Panc1 (cell line): ENCODE measurements around the gene NINL. TPM values are rescaled to one million over a fixed set of nuclear protein-coding genes. Genes with fewer than 3 reads are reported as not detected.

Experiments used
- ATAC-seq: fragments of 200-7000 bp; cut with Tn5 transposase; 2 replicates; pipeline ENCODE4 v1.9.1; 2020; ENCODE audit warnings: mild to moderate bottlenecking, moderate library complexity
- BruUV-seq: library from RNA; stranded (reverse); fragments of 400-500 nt; replicated peaks from 2 replicates; lab custom pipeline; 2021; lab: Mats Ljungman, UMichigan
- CTCF ChIA-PET: fragments of 300-600 bp; sonication (Branson Sonifier 250); formaldehyde crosslinking; loops from one replicate; lab custom pipeline; 2022; ENCODE audit warnings: antibody characterized with exemption; lab: Charles Lee
- POLR2A ChIA-PET: fragments of 300-600 bp; sonication (Branson Sonifier 250); formaldehyde crosslinking; loops from one replicate; lab custom pipeline; 2022; ENCODE audit warnings: antibody characterized with exemption; lab: Charles Lee
- DNase-seq: peaks from one replicate; pipeline ENCODE4 v3.0.0-alpha.2; 2010; ENCODE audit warnings: low read depth, low spot score
- H3K27ac ChIP-seq: 2 replicates; pipeline ENCODE4 v1.5.1; 2011; ENCODE audit warnings: mild to moderate bottlenecking, low read length, inconsistent platforms
- H3K27me3 ChIP-seq: fragments of 200-500 bp; sonication (Bioruptor generic); 2 replicates; pipeline ENCODE4 v1.6.0; 2014; ENCODE audit warnings: low read length, inconsistent platforms; ENCODE audit not compliant: control insufficient read depth, insufficient read depth
- H3K36me3 ChIP-seq: fragments of 200-500 bp; sonication (Bioruptor generic); 2 replicates; pipeline ENCODE4 v1.5.1; 2014; ENCODE audit warnings: inconsistent platforms, mild to moderate bottlenecking, low read length, moderate library complexity; ENCODE audit not compliant: control insufficient read depth, insufficient read depth
- H3K4me1 ChIP-seq: 2 replicates; pipeline ENCODE4 v1.5.1; 2011; ENCODE audit warnings: inconsistent platforms, mild to moderate bottlenecking, low read length, moderate library complexity; ENCODE audit not compliant: control insufficient read depth, insufficient read depth
- H3K4me3 ChIP-seq, 2 experiments: 2 replicates each; pipeline ENCODE4 v1.5.1; 2011 to 2012; ENCODE audit warnings: low read depth in 2 of 2, low read length in 2 of 2, mild to moderate bottlenecking in 2 of 2, inconsistent platforms in 1 of 2, moderate library complexity in 1 of 2
- H3K9me3 ChIP-seq: fragments of 200-500 bp; sonication (Bioruptor generic); 2 replicates; pipeline ENCODE4 v1.5.1; 2014; ENCODE audit warnings: low read depth, mild to moderate bottlenecking, inconsistent platforms, low read length, moderate library complexity; ENCODE audit not compliant: control insufficient read depth, insufficient read depth
- CTCF ChIP-seq: fragments of 450-650 bp; IDR thresholded peaks from 2 replicates; pipeline ENCODE4 v1.5.1; 2017; ENCODE audit warnings: mild to moderate bottlenecking
- POLR2AphosphoS5 ChIP-seq: IDR thresholded peaks from 2 replicates; pipeline ENCODE4 v1.6.1; 2012; ENCODE audit warnings: mild to moderate bottlenecking, low read depth, low read length, moderate library complexity
- REST ChIP-seq, 2 experiments: IDR thresholded peaks; 2 replicates each; pipeline ENCODE4 v1.6.1; 2011 to 2012; ENCODE audit warnings: low read depth in 2 of 2, control low read depth in 1 of 2, low read length in 1 of 2, mild to moderate bottlenecking in 1 of 2, moderate library complexity in 1 of 2; ENCODE audit not compliant: insufficient read depth in 1 of 2
- SIN3A ChIP-seq: IDR thresholded peaks from 2 replicates; pipeline ENCODE4 v1.6.1; 2012; ENCODE audit warnings: low read depth, mild to moderate bottlenecking, low read length, moderate library complexity, borderline replicate concordance; ENCODE audit not compliant: insufficient read depth
- TCF7L2 ChIP-seq: IDR thresholded peaks from 2 replicates; pipeline ENCODE4 v1.6.1; 2011; ENCODE audit warnings: mild to moderate bottlenecking, low read depth, low read length, inconsistent platforms
- in situ Hi-C: cut with HindIII; loops from 2 replicates; pipeline ENCODE4 v1.10.0; 2016; ENCODE audit warnings: low sequenced_read_pairs, low pct_unique_long_range_greater_than_20kb
- intact Hi-C: fragments of 100-400 bp; cut with micrococcal nuclease; formaldehyde crosslinking; loops from one replicate; pipeline ENCODE4 v1.10.0; 2022; ENCODE audit not compliant: unreplicated experiment
- total RNA-seq: library from RNA; stranded (reverse); gene quantifications from one replicate; pipeline ENCODE4 v1.2.1, GENCODE V29; 2021; ENCODE audit not compliant: unreplicated experiment

Gene NINL
- total RNA-seq, 1 experiment from 2014 or later: 25.0 TPM

- H3K9me3 ChIP-seq: no peaks in the 10 kb centered on the region
- ATAC-seq (no peak), DNase-seq (no peak)
- TF ChIP-seq CTCF (no peak), TCF7L2 (no peak), REST (IDR thresholded peaks at IDR 0.05; ENCODE audit: insufficient read depth in 1 of 2, low read depth in 2 of 2, low read length in 1 of 2) (no peak), POLR2AphosphoS5 (no peak), SIN3A (no peak)
- ChIA-PET CTCF (no interaction called here), POLR2A (no interaction called here)
- H3K36me3 ChIP-seq: no peaks in the 10 kb centered on the region
- no peaks in the 10 kb centered on the region for H3K27me3 ChIP-seq
- H3K4me3 ChIP-seq: no peak overlapping the region
- no TSS peak for BruUV-seq
- in situ Hi-C loops (no loop called here), intact Hi-C loops (no loop called here)
- H3K4me1 ChIP-seq: no peaks in the 10 kb centered on the region
- H3K27ac ChIP-seq: no peak overlapping the region
Measured at GRCh38 chr20:25608774-25609173, 23.4 kb upstream of the NINL start.

- no TSS peak for BruUV-seq
- Histone ChIP-seq H3K36me3 (no peaks in the 10 kb centered on the region), H3K4me1 (no peaks in the 10 kb centered on the region), H3K4me3 (no peak overlapping the region), H3K27ac (no peak overlapping the region), H3K9me3 (no peaks in the 10 kb centered on the region), H3K27me3 (no peaks in the 10 kb centered on the region)
- CTCF ChIA-PET: interaction anchor here (0.5 kb wide), 1 partner anchor 326 kb away, joined by 3 read pairs; no protein-coding TSS in a partner anchor
- in situ Hi-C loops (no loop called here), intact Hi-C loops (no loop called here)
- TF ChIP-seq POLR2AphosphoS5 (no peak), REST (IDR thresholded peaks at IDR 0.05; ENCODE audit: insufficient read depth in 1 of 2, low read depth in 2 of 2, low read length in 1 of 2) (no peak), CTCF (no peak), SIN3A (no peak), TCF7L2 (no peak)
- ATAC-seq: no peak
- POLR2A ChIA-PET: interaction anchor here (0.6 kb wide), 1 partner anchor 12 kb away, joined by 7 read pairs; no protein-coding TSS in a partner anchor
- no peak for DNase-seq
Measured at GRCh38 chr20:25606094-25606695, 20.9 kb upstream of the NINL start.
